SK-MEL-5 (cell line): ENCODE data around the gene GUK1. TPM values are rescaled to one million over a fixed set of nuclear protein-coding genes. Genes with fewer than 3 reads are reported as not detected.

Experiments
- DNase-seq: peaks from one replicate; pipeline ENCODE4 v3.0.0-alpha.2; 2016; ENCODE audit warnings: low read depth, low spot score
- in situ Hi-C: cut with HindIII; loops from 2 replicates; pipeline ENCODE4 v1.10.0; 2016; ENCODE audit warnings: low sequenced_read_pairs, high pct_unique_total_duplicates, low pct_unique_long_range_greater_than_20kb
- total RNA-seq: library from RNA; depleted of rRNA; stranded (reverse); fragments of >200 nt; shearing (Covaris generic); gene quantifications from 2 replicates; pipeline ENCODE4 v1.2.3, GENCODE V29; 2014

The GUK1 gene
- total RNA-seq, 1 experiment from 2014 or later: 198 TPM

GRCh38 chr1:228114827-228115226 lies 25.3 kb upstream of the GUK1 start:
- no peak for DNase-seq
- in situ Hi-C loops: no loop called here

- no peak for DNase-seq
- in situ Hi-C loops: no loop called here
Observed at GRCh38 chr1:228117335-228117734, 22.7 kb upstream of the GUK1 start.

GRCh38 chr1:228118040-228118439 lies 22.0 kb upstream of the GUK1 start:
- DNase-seq: no peak
- in situ Hi-C loops: no loop called here

- DNase-seq: no peak
- in situ Hi-C loops: no loop called here
Observed at GRCh38 chr1:228120351-228120750, 19.7 kb upstream of the GUK1 start.

DNA sequence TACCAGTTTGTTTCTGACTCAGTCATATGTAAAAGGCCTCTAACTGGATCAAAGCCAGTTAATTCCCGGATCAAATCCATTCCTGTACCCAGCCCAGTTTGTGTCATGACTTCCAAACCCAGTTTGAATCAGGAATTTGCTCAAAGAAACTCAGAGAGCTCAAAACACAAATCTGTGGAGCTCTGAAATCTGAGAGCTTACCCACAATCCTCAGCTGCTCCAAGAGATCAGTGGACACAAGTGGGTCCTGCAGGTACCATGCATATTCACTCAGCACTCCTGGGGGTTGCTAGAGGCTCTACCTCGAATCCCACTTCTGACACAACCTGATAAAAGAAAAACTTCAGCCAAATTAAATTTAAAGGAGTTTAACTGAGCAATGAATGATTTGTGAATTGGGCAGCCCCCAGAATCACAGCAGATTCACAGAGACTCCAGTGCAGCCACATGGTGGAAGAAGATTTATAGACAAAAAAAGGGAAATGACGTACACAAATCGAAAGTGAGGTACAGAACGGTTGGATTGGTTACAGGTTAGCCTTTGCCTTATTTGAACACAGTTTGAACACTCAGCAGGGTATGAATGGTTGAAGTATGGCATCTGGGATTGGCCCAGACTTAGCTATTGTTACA lies 19.1 kb upstream of the GUK1 start:
- in situ Hi-C loops: no loop called here
- no peak for DNase-seq

- in situ Hi-C loops: no loop called here
Observed at GRCh38 chr1:228122921-228123441, 17.1 kb upstream of the GUK1 start.

DNA sequence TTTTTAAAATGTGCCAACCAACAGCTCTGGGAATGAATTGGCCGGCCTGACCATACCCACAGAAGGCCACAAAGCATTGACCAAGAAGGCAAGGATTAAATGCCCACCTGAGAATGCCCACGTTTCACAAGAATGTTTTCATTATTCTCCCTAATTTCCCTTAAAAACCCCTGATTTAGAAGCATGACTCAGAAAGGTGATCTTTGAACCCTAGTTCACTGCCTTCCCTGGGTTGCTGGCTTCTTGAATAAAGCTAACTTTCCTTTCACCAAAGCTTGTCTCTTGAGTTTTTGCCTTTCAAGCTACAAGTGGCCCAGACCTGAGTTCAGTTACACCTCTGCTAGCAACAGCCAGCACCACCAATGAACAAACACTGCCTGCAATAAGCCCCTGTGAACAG lies 16.6 kb upstream of the GUK1 start:
- in situ Hi-C loops: no loop called here

More at GRCh38 chr1:228122921-228123441, 17.1 kb upstream of the GUK1 start:
- no peak for DNase-seq

DNA sequence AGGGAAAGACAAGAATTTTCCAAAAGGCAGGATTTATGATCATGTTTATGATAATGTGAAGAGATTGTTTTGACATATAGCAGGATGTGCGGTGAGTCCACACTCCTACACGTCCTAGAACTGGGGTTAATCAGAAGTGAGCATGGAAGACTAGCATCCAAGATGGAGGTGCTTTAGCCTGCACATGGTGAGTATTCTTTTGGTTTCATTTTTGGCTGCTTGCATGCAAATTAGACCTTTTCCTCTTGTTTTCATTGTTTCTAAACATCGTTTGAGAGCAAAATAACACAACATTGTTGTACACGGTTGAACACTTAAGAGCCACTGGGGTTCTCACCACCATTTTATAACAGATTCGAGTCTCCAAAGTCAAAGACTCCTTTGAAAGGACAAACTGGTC lies 14.9 kb upstream of the GUK1 start:
- no peak for DNase-seq
- in situ Hi-C loops: no loop called here

More for the DNA sequence above, 16.6 kb upstream of the GUK1 start:
- DNase-seq: no peak

DNA sequence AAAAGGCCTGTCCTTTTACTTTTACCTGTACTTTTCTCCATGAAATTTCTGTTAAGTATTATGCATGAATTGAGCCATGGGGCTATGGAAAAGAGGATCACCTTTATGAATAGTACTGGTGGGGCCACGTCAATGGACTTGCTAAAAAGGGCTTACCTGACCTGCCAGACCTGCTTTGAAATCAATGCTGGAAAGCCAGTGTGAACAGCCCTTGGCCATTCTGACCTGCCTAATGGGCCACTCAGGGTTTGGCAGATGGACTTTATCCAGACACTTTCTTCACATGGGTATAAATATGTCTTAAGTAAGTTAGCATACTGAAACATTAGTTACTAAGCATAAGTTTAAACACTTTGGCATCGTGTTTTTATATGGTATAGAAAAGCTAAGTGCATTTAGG lies 8.3 kb upstream of the GUK1 start:
- in situ Hi-C loops: no loop called here
- DNase-seq: no peak

GRCh38 chr1:228134591-228134990 lies 5.5 kb upstream of the GUK1 start:
- in situ Hi-C loops: no loop called here
- DNase-seq: no peak

DNA sequence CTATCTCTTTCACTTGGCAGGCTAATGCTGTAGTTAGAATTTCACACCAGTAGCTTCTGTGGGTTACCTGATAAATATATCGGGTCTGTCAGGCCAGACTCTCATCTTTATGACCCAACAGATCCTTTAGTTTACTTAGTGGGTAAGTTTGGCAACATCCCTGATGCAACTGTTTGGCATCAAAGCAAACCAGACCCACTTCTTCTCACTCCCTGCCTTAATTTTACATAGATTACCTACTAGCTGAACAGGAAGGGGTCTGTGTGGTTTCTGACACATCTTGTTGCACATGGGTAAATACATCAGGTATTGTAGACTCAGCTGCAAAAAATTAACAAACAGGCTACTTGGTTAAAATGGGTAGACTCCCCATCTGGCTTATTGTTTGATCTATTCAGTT lies 3.2 kb upstream of the GUK1 start:
- in situ Hi-C loops: no loop called here
- no peak for DNase-seq

- no peak for DNase-seq
- in situ Hi-C loops: no loop called here
Observed at GRCh38 chr1:228139406-228139930, 611 bp upstream of the GUK1 start.

DNA sequence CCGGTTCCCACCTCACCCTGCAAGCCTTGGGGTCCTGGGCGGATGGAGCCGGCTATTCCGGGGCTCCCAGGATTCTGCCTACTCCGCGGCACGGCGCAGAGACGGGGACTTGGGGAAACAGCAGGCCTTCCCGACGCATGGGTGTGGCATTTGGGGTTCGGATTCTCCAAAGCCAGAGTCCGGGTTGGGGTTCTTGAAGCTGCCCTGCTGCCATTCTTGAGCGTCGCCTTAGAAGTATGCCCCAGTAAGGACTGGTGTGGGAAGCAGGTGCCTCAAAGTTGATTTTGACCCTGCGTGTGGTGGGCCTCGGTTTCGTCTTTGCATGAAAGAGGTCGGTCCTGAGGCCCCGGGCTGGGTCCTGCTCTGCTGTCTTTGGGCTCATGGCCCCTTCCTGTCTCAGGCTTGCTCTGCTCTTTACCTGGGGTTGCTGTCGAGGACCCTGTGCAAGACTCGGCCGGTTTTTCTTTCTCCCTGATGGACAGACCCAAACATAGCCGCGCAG lies 696 bp downstream of the GUK1 start:
- DNase-seq: no peak
- in situ Hi-C loops: no loop called here

GRCh38 chr1:228141226-228142044 lies 1.4 kb downstream of the GUK1 start:
- DNase-seq: peak; percentile 24
- in situ Hi-C loops: no loop called here

DNA sequence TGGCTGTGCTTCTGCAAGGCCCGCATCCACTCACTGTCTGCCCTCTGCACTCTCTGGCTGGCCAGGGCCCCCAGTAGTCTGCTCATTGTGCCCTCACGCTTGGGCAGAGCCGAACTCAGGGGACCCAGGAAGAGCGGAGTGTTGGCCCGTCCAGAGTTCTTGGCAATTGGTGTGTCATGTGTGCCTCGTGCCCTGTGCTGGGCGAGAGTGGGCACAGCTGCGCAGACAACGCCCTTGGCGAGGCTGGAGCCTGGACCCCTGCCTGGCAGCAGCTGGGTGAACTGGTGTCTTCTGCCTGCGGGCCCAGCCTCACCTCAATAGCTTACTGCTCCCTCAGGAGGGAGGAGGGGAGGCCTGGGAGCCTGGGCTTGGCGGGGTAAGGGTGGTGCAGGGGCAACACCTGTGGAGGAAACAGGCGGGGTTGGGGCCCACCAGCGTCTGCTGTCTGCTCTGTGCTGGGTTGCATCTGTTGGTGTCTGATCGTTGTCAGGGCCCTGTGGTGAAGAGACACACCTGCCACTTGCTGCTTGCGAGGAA lies 2.1 kb downstream of the GUK1 start:
- in situ Hi-C loops: no loop called here
- no peak for DNase-seq

DNA sequence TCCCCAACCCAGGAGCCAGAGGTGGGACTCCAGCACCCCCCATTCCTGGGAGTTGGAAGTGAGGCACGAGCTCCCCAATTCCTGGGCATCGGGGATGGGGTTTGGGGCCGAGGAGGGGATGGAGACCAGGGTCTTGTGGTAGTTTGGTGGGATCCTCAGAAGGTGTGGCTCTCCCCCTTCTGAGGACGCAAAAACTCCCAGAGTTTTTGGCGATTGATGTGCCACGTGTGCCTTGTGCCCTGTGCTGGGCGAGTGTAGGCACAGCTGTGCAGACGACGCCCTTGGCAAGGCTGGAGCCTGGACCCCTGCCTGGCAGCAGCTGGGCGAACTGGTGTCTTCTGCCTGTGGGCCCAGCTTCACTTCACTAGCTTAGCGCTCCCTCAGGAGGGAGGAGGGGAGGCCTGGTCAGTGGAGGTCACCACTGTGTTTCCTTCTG lies 2.6 kb downstream of the GUK1 start:
- no peak for DNase-seq
- in situ Hi-C loops: no loop called here

DNA sequence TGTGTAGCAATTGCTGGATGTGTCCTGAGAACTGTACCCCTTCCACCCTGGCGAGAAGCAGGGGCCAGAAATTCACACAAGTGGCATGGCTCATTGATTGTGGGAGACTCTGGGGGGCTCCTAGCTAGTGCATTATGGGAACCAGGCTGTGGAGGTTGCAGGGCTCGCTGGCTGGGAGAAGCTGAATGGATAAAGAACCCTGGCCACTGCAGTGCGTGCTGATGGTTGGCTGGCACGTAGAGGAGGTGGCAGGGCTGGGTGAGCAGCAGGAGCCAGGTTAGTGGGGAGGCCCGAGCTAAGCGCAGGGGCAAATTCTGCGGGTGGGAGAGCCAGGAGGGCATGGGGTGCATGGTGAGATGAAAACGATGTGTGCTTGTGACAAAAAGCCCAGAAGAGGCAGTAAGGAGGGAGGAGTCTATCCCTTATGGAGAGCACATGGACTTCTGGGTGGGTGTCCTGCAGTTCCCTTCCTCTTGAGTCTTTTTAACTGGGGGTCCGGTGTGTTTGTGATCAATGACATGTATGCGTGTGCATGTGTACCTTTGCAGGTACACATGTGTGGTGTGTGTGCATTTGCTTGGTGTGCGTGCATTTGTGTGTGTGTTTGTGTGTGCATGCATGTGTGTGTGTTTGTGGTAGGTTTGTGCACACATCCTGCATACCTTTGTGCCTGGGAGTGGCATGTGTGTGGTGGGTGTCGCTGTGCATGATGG lies 3.6 kb downstream of the GUK1 start:
- in situ Hi-C loops: no loop called here

More for the DNA sequence above, 3.6 kb downstream of the GUK1 start:
- no peak for DNase-seq
